PC-9 (cell line): ENCODE data around the gene PEPD. TPM values are rescaled to one million over a fixed set of nuclear protein-coding genes. Genes with fewer than 3 reads are reported as not detected.

Experiments
- BruUV-seq: library from RNA; stranded (reverse); fragments of 400-500 nt; replicated peaks from 2 replicates; lab custom pipeline; 2021; lab: Mats Ljungman, UMichigan
- CTCF ChIA-PET: fragments of 300-600 bp; sonication (Branson Sonifier 250); formaldehyde crosslinking; loops from one replicate; lab custom pipeline; 2022; ENCODE audit warnings: antibody characterized with exemption; lab: Charles Lee
- POLR2A ChIA-PET: fragments of 300-600 bp; sonication (Branson Sonifier 250); formaldehyde crosslinking; loops from one replicate; lab custom pipeline; 2022; ENCODE audit warnings: antibody characterized with exemption; ENCODE audit not compliant: unreplicated experiment; lab: Charles Lee
- DNase-seq, 2 experiments: peaks; one replicate each; pipeline versions ENCODE4 v3.0.0 to v3.0.0-alpha.2; 2015 to 2022; ENCODE audit warnings: mixed read lengths in 1 of 2
- H2AFZ ChIP-seq: fragments of 200-600 bp; sonication (generic); 2 replicates; pipeline ENCODE4 v1.8.1; 2017; ENCODE audit warnings: antibody characterized with exemption
- H3F3A ChIP-seq: fragments of 200-600 bp; sonication (generic); 2 replicates; pipeline ENCODE4 v1.8.1; 2017; ENCODE audit warnings: antibody characterized with exemption, mild to moderate bottlenecking, low read depth; ENCODE audit not compliant: insufficient read depth
- H3K27ac ChIP-seq: fragments of 200-600 bp; sonication (generic); 2 replicates; pipeline ENCODE4 v1.6.1; 2016; ENCODE audit warnings: mixed run types
- H3K27me3 ChIP-seq: fragments of 200-600 bp; sonication (generic); 2 replicates; pipeline ENCODE4 v1.6.1; 2016; ENCODE audit warnings: low read depth, mixed run types; ENCODE audit not compliant: insufficient read depth
- H3K36me3 ChIP-seq: fragments of 200-600 bp; sonication (generic); 2 replicates; pipeline ENCODE4 v1.6.1; 2016; ENCODE audit warnings: low read depth, mixed run types
- H3K4me1 ChIP-seq: fragments of 200-600 bp; sonication (generic); replicated peaks from 2 replicates; pipeline ENCODE4 v1.6.1; 2016; ENCODE audit warnings: mixed run types; ENCODE audit not compliant: insufficient read depth
- H3K4me2 ChIP-seq: fragments of 200-600 bp; sonication (generic); 2 replicates; pipeline ENCODE4 v1.6.1; 2017; ENCODE audit warnings: mixed run types
- H3K4me3 ChIP-seq: fragments of 200-600 bp; sonication (generic); 2 replicates; pipeline ENCODE4 v1.6.1; 2016; ENCODE audit warnings: mixed run types
- H3K79me2 ChIP-seq: fragments of 200-600 bp; sonication (generic); 2 replicates; pipeline ENCODE4 v1.6.1; 2017; ENCODE audit warnings: low read depth, mixed run types
- H3K9me2 ChIP-seq: fragments of 200-600 bp; sonication (generic); 2 replicates; pipeline ENCODE4 v1.8.1; 2017; ENCODE audit warnings: mild to moderate bottlenecking; ENCODE audit not compliant: insufficient read depth
- H3K9me3 ChIP-seq: fragments of 200-600 bp; sonication (generic); 2 replicates; pipeline ENCODE4 v1.8.1; 2016; ENCODE audit warnings: low read depth; ENCODE audit not compliant: insufficient read depth
- H4K20me1 ChIP-seq: fragments of 200-600 bp; sonication (generic); 2 replicates; pipeline ENCODE4 v1.8.1; 2017; ENCODE audit not compliant: insufficient read depth
- CTCF ChIP-seq: fragments of 200-600 bp; sonication (generic); conservative IDR thresholded peaks from 2 replicates; pipeline ENCODE4 v1.6.1; 2017; ENCODE audit warnings: mixed run types, antibody characterized with exemption, mild to moderate bottlenecking, moderate library complexity
- EZH2 ChIP-seq: fragments of 200-600 bp; sonication (generic); IDR thresholded peaks from 2 replicates; pipeline ENCODE4 v1.8.0; 2017; ENCODE audit warnings: antibody characterized with exemption, low read depth
- intact Hi-C: fragments of 100-400 bp; cut with micrococcal nuclease; formaldehyde crosslinking; loops from one replicate; pipeline ENCODE4 v1.10.0; 2022; ENCODE audit not compliant: unreplicated experiment
- total RNA-seq: library from RNA; stranded (reverse); gene quantifications from 2 replicates; pipeline ENCODE4 v1.2.3, GENCODE V29; 2021

Gene PEPD
- total RNA-seq, 1 experiment from 2014 or later: 71.0 TPM

- no peaks in the 10 kb centered on the region for H4K20me1 ChIP-seq
- peaks cover 49% of the 10 kb centered on the region for H3K27me3 ChIP-seq
- H3F3A ChIP-seq: peaks cover 10% of the 10 kb centered on the region
- no peak overlapping the region for H3K4me2 ChIP-seq
- peaks cover 8% of the 10 kb centered on the region; the same call in 1 of the 2 replicates for H3K4me1 ChIP-seq
- intact Hi-C loops: no loop called here
- no peaks in the 10 kb centered on the region for H3K79me2 ChIP-seq
- H3K36me3 ChIP-seq: no peaks in the 10 kb centered on the region
- BruUV-seq: no TSS peak
- no peak overlapping the region for H3K27ac ChIP-seq
- ChIA-PET CTCF (no interaction called here), POLR2A (no interaction called here)
- no peak overlapping the region for H2AFZ ChIP-seq
- no peaks in the 10 kb centered on the region for H3K9me2 ChIP-seq
- TF ChIP-seq CTCF: no peak
- no peak for TF ChIP-seq EZH2
- H3K4me3 ChIP-seq: no peak overlapping the region
- DNase-seq: no peak
- H3K9me3 ChIP-seq: no peaks in the 10 kb centered on the region
These were observed 177.0 kb downstream of the PEPD start for GRCh38 chr19:33344573-33344925.

DNA sequence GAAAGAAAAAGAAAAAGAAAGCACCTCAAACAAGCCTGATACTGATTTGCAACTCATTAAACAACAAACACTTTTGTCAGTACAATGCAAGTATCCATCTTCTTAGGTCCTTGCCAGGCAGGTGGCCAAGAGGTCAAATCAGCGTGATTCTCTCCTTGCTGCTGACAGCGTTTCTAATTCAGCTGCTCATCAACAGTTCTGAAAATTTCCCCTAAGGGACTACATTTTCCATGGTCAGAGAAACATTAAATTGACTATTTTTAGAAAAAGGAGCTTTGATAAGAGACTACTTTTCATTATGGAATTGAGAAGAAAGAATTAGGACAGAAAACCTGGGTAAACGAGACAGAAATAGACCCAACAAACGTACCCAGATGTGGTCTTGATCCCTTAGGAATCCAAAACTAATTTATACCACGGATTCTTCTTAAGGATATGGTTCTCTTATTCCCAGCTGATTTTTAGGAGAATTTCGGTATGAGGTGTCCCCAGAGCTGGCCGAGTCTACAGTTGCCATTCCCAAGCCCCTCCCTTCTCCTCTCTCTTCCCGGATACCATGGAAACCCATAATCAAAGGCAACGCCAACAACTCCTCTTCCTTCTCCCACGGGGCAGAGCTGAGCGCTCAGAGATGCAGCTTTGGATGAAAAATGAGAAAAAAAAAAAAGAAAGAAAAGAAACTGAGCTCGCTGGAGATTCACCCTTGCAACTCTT, 177.6 kb downstream of the PEPD start:
- DNase-seq: no peak
- ChIA-PET CTCF (no interaction called here), POLR2A (interaction anchor here (0.6 kb wide), 1 partner anchor 30 kb away, joined by 8 read pairs; no protein-coding TSS in a partner anchor)
- Histone ChIP-seq H3K36me3 (no peaks in the 10 kb centered on the region), H3K79me2 (no peaks in the 10 kb centered on the region), H4K20me1 (no peaks in the 10 kb centered on the region), H3K4me3 (no peak overlapping the region), H3F3A (peaks cover 16% of the 10 kb centered on the region), H3K4me2 (no peak overlapping the region), H3K27me3 (peaks cover 49% of the 10 kb centered on the region), H2AFZ (no peak overlapping the region), H3K27ac (no peak overlapping the region), H3K4me1 (peaks cover 8% of the 10 kb centered on the region), H3K9me2 (no peaks in the 10 kb centered on the region), H3K9me3 (no peaks in the 10 kb centered on the region)
- no TSS peak for BruUV-seq
- intact Hi-C loops: no loop called here
- TF ChIP-seq CTCF (no peak), EZH2 (no peak)

DNA sequence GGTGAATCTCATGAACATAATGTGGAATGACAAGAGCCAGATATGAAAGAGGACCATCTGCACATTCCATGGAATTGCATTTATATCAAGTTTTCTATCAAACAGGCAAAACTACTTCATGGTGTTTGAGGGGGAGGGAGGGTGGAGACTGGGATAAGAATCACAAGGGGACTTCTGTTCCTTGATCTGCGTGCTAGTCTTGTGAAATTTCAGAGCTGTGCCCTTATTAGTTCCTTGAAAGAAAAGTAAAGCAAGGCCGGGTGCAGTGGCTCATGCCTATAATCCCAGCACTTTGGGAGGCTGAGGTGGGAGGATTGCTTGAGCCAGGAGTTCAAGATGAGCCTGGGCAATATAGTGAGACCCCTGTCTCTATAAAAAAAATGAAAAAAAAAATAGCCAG, 178.3 kb downstream of the PEPD start:
- CTCF ChIA-PET: no interaction called here
- BruUV-seq: no TSS peak

More for the DNA sequence above, 178.3 kb downstream of the PEPD start:
- H4K20me1 ChIP-seq: no peaks in the 10 kb centered on the region
- no peak overlapping the region for H2AFZ ChIP-seq
- H3K9me2 ChIP-seq: no peaks in the 10 kb centered on the region
- peaks cover 19% of the 10 kb centered on the region for H3F3A ChIP-seq
- H3K79me2 ChIP-seq: no peaks in the 10 kb centered on the region
- H3K9me3 ChIP-seq: no peaks in the 10 kb centered on the region
- POLR2A ChIA-PET: interaction anchor here (0.6 kb wide), 1 partner anchor 31 kb away, joined by 8 read pairs; no protein-coding TSS in a partner anchor
- peaks cover 49% of the 10 kb centered on the region for H3K27me3 ChIP-seq
- no peaks in the 10 kb centered on the region for H3K36me3 ChIP-seq
- H3K27ac ChIP-seq: no peak overlapping the region
- no peak overlapping the region for H3K4me3 ChIP-seq
- no peak for TF ChIP-seq CTCF
- TF ChIP-seq EZH2: no peak
- intact Hi-C loops: no loop called here
- H3K4me1 ChIP-seq: peaks cover 8% of the 10 kb centered on the region
- no peak overlapping the region for H3K4me2 ChIP-seq
- no peak for DNase-seq
